GM18526 (cell line): ENCODE data around the gene STAT3.

Experiments
- POLR2A ChIP-seq: IDR thresholded peaks from 3 replicates; pipeline ENCODE4 v1.6.1; 2011; ENCODE audit not compliant: insufficient read length; ENCODE audit errors: extremely low read depth

Gene STAT3

DNA sequence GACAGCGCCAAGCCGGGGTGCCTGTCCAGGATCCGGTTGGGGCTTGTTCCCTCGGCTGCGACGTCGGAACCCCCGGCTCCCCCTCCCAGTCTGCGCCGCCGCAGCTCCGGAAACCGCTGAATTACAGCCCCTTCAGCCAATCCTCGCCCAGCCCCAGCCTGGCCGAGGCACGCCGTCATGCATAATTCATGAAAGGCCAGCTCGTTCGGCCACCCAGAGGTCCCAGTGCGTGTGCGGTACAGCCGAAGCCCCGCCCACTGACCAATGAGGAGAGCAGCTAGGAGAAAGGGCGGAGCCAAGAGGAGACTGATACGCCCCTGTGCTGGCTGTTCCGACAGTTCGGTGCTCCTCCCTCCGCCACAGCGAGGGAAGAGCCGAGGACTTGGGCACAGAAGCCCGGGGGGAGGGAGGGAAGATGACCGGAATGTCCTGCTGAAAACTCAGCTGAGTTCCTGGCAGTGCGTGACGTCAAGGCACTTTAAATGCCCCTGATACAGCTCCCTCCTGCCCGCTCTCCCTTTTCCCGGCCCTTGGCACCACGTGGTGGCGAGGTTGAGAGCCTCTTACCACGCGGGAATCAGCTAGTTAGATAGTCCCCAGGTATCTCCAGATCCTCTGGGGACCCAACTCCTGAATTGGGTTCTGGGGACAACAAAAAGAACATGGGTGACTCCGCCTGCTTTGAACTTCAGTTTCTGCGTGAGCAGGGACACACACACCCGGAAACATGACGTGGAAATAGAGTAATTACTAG lies at the start of gene STAT3:
STAT3 (minus strand) TSS at position 62 of the 754 bp plus-strand sequence. CDS start 39,926 bp downstream, outside the sequence.
- TF ChIP-seq POLR2A: peak; percentile 70

- TF ChIP-seq POLR2A: no peak
These were observed 48.1 kb upstream of the STAT3 start for GRCh38 chr17:42436391-42436790.

- TF ChIP-seq POLR2A: no peak
These were observed 43.5 kb upstream of the STAT3 start for GRCh38 chr17:42431758-42432161.

GRCh38 chr17:42429726-42430447 lies 41.6 kb upstream of the STAT3 start:
- TF ChIP-seq POLR2A: no peak

DNA sequence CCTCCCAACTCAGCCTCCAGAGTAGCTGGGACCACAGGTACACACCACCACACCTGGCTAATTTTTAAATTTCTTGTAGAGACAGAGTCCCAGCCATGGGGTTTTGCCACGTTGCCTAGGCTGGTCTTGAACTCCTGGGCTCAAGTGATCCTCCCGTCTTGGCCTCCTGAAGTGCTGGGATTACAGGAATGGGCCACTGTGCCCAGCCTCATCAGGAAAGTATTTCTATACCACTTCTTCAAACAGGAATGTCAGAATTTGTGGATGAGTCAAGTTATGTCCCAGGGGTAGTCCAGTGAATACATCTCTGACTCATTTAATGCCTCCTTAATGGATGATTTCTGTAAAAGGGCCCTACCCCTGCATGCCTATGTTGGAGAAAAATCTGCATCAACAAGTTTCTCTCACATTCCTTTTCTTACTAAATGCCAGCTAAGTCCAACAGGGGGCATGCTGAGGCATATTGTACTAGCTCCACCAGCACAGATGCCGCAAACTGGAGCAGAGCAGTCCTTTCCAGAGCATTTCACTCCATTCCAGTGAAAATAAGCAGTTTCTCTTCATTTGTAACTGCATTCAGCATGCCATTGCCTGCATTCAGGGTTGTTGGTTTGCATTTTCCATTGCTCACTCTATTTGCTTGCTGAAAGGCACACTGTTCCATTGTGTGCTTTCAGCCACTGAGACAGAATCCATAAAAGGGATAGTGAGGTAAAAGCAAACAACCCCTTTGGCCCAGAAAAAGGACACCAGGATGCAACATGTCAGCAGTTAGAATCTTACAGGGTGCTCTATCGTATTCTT lies 40.1 kb upstream of the STAT3 start:
- TF ChIP-seq POLR2A: no peak

DNA sequence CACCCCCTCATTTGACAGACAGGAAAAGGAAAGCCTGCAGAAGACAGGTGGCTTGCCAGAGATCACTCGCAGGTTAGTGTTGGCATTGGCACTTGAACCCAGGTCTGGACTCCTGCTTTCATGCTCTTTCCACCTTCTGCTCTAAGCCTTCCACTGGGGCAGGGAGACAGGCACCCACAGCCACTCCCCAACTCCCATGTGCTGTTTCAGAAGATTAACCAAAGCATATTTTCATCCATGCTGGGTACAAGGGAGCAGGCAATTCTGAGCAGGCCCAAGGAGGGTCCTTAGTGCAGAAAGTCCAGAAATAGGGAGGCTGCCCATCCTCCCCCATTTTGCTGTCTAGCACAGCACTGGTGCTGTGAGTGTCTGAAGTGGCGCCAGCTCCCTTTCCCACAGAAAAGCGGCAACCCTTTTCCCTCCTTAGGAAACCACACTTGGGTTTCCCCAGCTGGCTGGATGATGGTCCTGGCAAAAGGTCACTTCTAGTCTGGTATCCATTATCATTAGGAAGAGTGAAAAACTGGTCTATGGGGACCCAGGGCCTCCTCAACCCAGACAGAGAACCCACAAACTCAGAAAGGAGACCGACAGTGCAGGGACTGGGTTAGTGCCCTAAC lies 36.9 kb upstream of the STAT3 start:
- TF ChIP-seq POLR2A: no peak

DNA sequence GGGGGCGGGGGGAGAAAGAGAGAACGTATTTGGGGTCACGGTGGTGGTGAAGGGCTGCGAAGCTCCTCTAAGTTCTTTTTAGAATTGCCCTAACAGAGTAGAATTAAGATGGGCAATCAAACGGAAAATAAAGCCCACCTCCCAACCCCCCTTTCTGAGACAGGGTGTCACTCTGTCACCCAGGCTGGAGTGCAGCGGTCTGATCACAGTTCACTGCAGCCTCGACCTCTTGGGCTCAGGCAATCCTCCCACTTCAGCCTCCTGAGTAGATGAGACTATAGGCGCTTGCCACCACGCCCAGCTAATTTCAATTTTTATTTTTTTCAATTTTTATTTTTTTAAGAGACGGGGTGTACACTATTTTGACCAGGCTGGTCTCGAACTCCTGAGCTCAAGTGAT lies 35.5 kb upstream of the STAT3 start:
- no peak for TF ChIP-seq POLR2A

DNA sequence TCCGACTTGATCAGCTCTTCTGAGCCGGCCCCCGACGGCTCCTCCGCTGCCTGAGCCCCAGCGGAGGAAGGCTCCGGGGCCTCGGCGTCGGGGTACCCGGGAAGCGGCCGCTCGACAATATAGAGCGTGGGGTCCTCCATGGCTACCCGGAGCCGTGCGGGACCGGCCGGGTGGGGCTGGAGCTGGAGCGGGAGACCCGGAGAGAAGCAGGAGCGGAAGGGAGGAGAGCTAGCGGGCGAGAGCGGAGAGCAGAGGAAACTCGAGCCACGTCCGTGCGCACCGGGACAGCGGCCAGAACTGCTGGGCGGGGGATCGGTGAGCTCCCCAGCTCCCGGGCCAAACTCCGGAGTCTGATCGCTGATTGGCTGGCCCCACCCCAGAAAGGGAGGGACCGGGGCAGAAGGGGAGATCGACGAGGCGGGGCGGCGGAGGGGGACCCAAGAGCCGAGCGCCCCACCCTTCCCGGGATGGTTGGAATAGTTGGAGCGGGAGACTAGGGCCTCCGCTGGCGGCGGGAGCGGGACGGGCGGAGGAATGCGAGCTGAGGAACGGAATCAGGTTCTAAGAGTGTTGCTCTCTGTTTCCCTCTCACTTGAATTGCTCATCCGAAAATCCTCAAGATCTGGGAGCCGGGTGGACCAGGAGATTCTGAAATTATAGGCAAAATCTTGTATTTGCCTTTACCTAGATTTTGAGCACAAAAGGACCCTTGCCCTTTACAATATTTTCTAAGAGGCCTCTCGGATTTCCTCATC lies 34.9 kb upstream of the STAT3 start, which contains the start of gene CAVIN1:
CAVIN1 (minus strand) TSS at position 299 of the 755 bp plus-strand sequence; CDS start at position 140, 159 bp downstream.
- TF ChIP-seq POLR2A: peak; percentile 36

DNA sequence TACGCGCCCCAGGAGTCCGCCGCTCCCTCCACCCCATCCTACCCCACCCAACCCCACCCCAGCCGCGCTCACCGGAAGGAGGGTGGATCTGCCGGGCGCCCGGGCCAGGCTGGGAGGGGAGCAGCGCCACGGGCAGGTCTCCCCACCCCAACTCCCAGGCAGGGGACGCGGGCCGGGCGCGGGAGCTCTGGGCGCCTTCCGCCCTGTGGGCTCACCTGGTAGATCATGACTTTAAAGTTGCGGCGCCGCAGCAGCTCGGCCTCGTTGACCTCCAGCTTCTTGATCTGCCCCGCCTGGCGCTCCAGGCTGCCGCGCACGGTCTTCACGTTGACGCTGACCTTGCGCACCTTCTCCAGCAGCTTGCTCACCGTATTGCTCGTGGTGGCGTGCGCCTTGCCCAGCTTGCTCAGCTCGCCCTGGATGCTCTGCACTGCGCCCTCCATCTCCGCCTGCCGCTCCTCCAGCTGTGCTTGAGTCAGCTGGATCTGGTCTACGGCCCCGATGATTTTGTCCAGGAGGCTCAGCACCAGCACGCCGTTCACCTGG lies 34.2 kb upstream of the STAT3 start:
- no peak for TF ChIP-seq POLR2A

DNA sequence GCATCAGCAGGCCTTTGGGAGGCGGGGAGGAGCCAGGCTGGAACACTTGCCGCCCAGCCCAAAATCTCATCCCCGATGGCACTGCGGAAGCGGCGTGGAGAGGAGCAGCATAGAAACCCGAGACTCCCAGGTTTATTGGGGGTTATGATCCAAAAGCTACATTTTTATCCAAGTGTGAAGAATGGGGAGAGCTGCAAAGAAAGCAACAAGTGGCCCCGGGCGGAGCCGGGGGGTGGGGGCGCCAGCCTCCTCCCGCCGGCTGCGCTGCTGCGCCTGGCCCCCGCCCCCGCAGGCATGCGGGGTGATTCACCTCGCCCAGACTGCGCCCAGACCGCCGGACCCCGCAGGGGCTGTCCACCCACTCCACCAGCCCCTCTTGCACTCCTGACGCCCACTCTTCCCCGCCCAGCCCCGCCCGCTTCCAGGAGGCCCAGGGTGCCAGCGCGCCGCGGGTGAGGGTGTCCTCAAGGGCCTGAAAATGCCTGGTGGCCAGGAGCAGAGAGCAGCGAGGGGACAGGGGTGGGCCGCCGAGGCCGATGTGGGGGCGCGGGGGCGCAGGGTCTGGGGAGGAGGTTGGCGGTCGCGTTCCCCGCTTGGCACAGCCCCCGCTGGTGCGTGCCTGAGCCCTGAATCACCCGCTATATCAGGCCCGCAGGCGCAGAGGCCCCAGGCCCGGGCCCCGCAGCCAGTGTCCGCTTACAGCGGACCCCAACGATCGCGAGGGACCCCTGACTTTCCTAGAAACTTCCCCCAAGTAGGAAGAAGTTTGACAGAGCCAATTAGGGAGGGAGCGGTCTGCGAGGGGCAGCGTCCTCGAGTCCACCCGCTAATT lies 33.5 kb upstream of the STAT3 start:
- TF ChIP-seq POLR2A: no peak

DNA sequence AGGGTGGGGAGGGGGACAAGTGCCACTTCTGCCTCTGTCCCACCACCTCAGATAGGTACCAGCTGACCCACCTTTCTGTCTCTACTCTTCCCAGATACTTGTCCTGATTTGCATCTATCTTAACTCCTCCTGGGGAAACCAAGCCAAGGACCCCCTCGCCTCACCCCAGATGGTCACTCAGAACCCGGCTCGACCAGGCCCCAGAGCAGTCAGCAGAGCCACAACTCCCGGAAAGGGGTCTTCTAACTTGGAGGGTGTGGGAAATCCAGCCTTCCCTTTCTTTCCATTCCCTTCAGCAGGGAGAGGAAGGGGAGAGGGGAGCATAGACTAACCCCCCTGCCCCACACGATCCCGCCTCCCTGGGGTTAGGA lies 32.9 kb upstream of the STAT3 start:
- TF ChIP-seq POLR2A: no peak

DNA sequence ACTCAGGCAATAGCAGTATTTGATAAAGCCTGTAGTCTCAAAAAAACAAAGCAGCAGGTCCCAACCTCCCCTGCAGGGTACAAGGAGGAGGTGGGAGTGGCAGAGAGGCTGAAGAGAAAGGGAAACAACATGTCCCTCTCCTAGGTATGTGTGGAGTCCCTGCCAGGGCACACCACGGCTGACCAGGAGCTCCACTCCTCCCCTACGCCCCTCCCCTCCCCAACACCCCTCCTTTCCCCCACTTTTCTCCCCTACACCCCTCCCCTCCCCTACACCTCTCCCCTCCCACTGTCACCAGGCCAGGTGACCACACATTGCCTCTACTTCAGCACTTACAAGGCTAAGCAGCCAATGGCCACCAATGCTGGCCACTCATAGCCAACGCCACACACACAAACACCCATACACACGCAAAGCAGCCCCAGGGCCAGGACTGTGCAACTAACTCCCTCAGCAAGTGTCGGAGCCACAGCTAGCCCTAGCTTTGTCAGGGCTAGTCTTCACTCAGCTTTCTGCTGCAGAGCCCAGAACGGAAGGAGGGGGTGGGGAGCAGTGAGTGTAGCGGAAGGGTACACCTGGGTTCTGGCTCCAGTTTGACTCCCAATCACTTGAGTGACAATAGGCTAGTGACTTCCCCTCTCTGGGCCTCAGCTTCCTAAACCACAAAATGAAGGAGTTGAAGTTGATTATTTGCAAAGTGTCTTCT lies 26.6 kb upstream of the STAT3 start:
- TF ChIP-seq POLR2A: peak; percentile 36

- no peak for TF ChIP-seq POLR2A
These were observed 25.3 kb upstream of the STAT3 start for GRCh38 chr17:42413464-42414040.
